Suprapubic skin (tissue), 4 donors: ENCODE data around the gene PEX3. TPM values are rescaled to one million over a fixed set of nuclear protein-coding genes. Genes with fewer than 3 reads are reported as not detected.

Source experiments
- DNase-seq, 2 donors: peaks; one replicate each; pipeline ENCODE4 v3.0.0-alpha.2; 2019; ENCODE audit warnings: low spot score in 2 of 2
- H3K27ac ChIP-seq: fragments of 200-600 bp; sonication (generic); one replicate; pipeline ENCODE4 v1.5.1; 2019
- H3K27me3 ChIP-seq: fragments of 200-600 bp; sonication (generic); one replicate; pipeline ENCODE4 v1.5.1; 2019
- H3K36me3 ChIP-seq: fragments of 200-600 bp; sonication (generic); one replicate; pipeline ENCODE4 v1.5.1; 2019
- H3K4me1 ChIP-seq: fragments of 200-600 bp; sonication (generic); one replicate; pipeline ENCODE4 v1.5.1; 2019
- H3K4me3 ChIP-seq: fragments of 200-600 bp; sonication (generic); one replicate; pipeline ENCODE4 v1.5.1; 2019; ENCODE audit warnings: mild to moderate bottlenecking
- H3K9me3 ChIP-seq: fragments of 200-600 bp; sonication (generic); one replicate; pipeline ENCODE4 v1.5.1; 2019
- EP300 ChIP-seq: sonication (generic); formaldehyde crosslinking; IDR thresholded peaks from one replicate; pipeline ENCODE4 v1.6.1; 2017; ENCODE audit warnings: antibody characterized with exemption
- POLR2A ChIP-seq, 2 donors: fragments of 450-650 bp; IDR thresholded peaks; one replicate each; pipeline ENCODE4 v1.6.1; 2017; ENCODE audit warnings: antibody characterized with exemption in 2 of 2, mild to moderate bottlenecking in 2 of 2, moderate library complexity in 2 of 2
- POLR2AphosphoS5 ChIP-seq, 3 donors: sonication (generic); formaldehyde crosslinking; IDR thresholded peaks; one replicate each; pipeline ENCODE4 v1.6.1; 2017; ENCODE audit warnings: antibody characterized with exemption in 3 of 3
- WGBS: methylation state at CpG from one replicate; pipeline ENCODE4 v1.1.5; 2018; 5-methylcytosine and 5-hydroxymethylcytosine counted together
- total RNA-seq, 4 donors: library from RNA; depleted of rRNA; stranded (reverse); fragments of >200 nt; gene quantifications; one replicate each; pipeline ENCODE4 v1.1.0, GENCODE V29; 2016
- TF ChIP-seq, protein P1 (sequence below), 2 donors: fragments of 200-600 bp in 1 of 2; fragments of 450-650 bp in 1 of 2; sonication (generic) in 1 of 2; IDR thresholded peaks; one replicate each; pipeline ENCODE4 v1.5.1; 2016 to 2019; ENCODE audit warnings: antibody characterized with exemption in 2 of 2, mild to moderate bottlenecking in 1 of 2, moderate library complexity in 1 of 2

The PEX3 gene
- total RNA-seq, 4 donors from 2014 or later: 22.3 to 29.0 (median 24.2) TPM

DNA sequence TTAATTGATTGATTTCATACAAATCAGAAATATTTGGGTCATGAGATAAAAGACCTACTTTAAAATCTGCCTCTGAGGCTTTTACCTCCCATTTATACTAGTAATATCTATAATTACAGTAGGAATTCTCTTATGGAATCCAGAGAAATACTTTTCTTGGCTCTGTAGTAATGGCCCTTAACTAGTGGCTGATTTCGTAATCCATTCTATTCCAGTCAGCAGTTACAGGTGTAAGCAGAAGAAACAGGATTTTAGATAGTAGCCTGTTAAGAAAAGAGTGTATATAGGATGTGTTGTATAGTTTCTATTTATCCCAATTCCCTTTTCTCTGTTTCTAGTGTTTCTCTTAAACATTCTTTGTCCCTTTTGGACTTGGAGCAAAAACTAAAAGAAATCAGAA, 21.2 kb downstream of the PEX3 start:
- TF ChIP-seq, protein P1, sequence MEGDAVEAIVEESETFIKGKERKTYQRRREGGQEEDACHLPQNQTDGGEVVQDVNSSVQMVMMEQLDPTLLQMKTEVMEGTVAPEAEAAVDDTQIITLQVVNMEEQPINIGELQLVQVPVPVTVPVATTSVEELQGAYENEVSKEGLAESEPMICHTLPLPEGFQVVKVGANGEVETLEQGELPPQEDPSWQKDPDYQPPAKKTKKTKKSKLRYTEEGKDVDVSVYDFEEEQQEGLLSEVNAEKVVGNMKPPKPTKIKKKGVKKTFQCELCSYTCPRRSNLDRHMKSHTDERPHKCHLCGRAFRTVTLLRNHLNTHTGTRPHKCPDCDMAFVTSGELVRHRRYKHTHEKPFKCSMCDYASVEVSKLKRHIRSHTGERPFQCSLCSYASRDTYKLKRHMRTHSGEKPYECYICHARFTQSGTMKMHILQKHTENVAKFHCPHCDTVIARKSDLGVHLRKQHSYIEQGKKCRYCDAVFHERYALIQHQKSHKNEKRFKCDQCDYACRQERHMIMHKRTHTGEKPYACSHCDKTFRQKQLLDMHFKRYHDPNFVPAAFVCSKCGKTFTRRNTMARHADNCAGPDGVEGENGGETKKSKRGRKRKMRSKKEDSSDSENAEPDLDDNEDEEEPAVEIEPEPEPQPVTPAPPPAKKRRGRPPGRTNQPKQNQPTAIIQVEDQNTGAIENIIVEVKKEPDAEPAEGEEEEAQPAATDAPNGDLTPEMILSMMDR (IDR thresholded peaks at IDR 0.05): no peak
- TF ChIP-seq POLR2AphosphoS5 (IDR thresholded peaks at IDR 0.05) (no peak), POLR2A (IDR thresholded peaks at IDR 0.05) (no peak), EP300 (no peak)
- Histone ChIP-seq H3K27me3 (no peaks in the 10 kb centered on the region), H3K36me3 (peaks cover 52% of the 10 kb centered on the region), H3K9me3 (no peaks in the 10 kb centered on the region), H3K4me3 (no peak overlapping the region), H3K4me1 (no peaks in the 10 kb centered on the region), H3K27ac (no peak overlapping the region)
- no peak for DNase-seq
- 97% methylated on average over 1 of the region's 1 CpG for WGBS

DNA sequence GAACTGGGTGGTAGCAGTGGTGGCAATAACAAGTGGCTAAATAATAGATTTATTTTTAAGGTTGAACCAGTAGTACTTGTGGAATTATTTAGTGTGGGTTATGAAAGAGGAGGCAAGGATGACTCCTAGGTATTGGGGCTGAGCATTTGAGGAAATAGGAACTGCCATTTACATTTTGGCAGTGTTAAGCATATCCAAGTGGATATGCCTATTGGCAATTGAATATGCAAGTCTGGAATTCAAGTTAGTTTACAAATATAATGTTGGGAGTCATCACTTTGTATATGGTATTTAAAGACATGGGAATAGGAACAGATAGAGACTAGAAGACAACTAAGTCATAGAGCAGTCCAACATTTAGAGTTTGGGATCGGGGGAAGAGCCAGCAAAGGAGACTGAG, 25.9 kb downstream of the PEX3 start:
- WGBS: 91% methylated on average over 1 of the region's 1 CpG
- no peak overlapping the region for H3K4me3 ChIP-seq
- TF ChIP-seq, protein P1 (IDR thresholded peaks at IDR 0.05): no peak
- TF ChIP-seq POLR2AphosphoS5 (IDR thresholded peaks at IDR 0.05) (no peak), POLR2A (IDR thresholded peaks at IDR 0.05) (no peak), EP300 (no peak)

GRCh38 chr6:143478479-143479062, 28.0 kb downstream of the PEX3 start:
- no peaks in the 10 kb centered on the region for H3K9me3 ChIP-seq
- no peak overlapping the region for H3K4me3 ChIP-seq
- no peak for TF ChIP-seq POLR2A (IDR thresholded peaks at IDR 0.05)
- TF ChIP-seq, protein P1 (IDR thresholded peaks at IDR 0.05): no peak
- no peak for TF ChIP-seq EP300
- TF ChIP-seq POLR2AphosphoS5 (IDR thresholded peaks at IDR 0.05): no peak
- H3K36me3 ChIP-seq: peaks cover 50% of the 10 kb centered on the region
- no peak for DNase-seq
- no peaks in the 10 kb centered on the region for H3K4me1 ChIP-seq
- H3K27me3 ChIP-seq: no peaks in the 10 kb centered on the region
- WGBS: 95% methylated on average over 3 of the region's 3 CpGs
- H3K27ac ChIP-seq: no peak overlapping the region

More for the DNA sequence above, 25.9 kb downstream of the PEX3 start:
- no peaks in the 10 kb centered on the region for H3K9me3 ChIP-seq
- H3K36me3 ChIP-seq: peaks cover 68% of the 10 kb centered on the region
- no peak overlapping the region for H3K27ac ChIP-seq
- DNase-seq: no peak
- no peaks in the 10 kb centered on the region for H3K4me1 ChIP-seq
- no peaks in the 10 kb centered on the region for H3K27me3 ChIP-seq

GRCh38 chr6:143482593-143482992, 32.0 kb downstream of the PEX3 start:
- Histone ChIP-seq H3K27ac (no peak overlapping the region), H3K36me3 (peaks cover 15% of the 10 kb centered on the region), H3K4me1 (no peaks in the 10 kb centered on the region), H3K9me3 (no peaks in the 10 kb centered on the region), H3K4me3 (no peak overlapping the region), H3K27me3 (no peaks in the 10 kb centered on the region)
- WGBS: 66% methylated on average over 2 of the region's 2 CpGs
- DNase-seq: no peak
- TF ChIP-seq EP300: no peak
- TF ChIP-seq, protein P1 (IDR thresholded peaks at IDR 0.05): no peak
- TF ChIP-seq POLR2AphosphoS5 (IDR thresholded peaks at IDR 0.05): no peak
- TF ChIP-seq POLR2A (IDR thresholded peaks at IDR 0.05): no peak

- Histone ChIP-seq H3K27me3 (no peaks in the 10 kb centered on the region), H3K27ac (no peak overlapping the region), H3K4me1 (no peaks in the 10 kb centered on the region), H3K4me3 (no peak overlapping the region), H3K9me3 (no peaks in the 10 kb centered on the region), H3K36me3 (peaks cover 11% of the 10 kb centered on the region)
- no peak for DNase-seq
- TF ChIP-seq POLR2AphosphoS5 (IDR thresholded peaks at IDR 0.05): no peak
- TF ChIP-seq, protein P1 (IDR thresholded peaks at IDR 0.05): no peak
- TF ChIP-seq EP300: no peak
- TF ChIP-seq POLR2A (IDR thresholded peaks at IDR 0.05): no peak
- WGBS: 84% methylated on average over 2 of the region's 2 CpGs
Measured at GRCh38 chr6:143485967-143486366, 35.4 kb downstream of the PEX3 start.
